HG03378 (cell line): ENCODE data around the gene VCL.
"Not testable (repeated sequence)": the region's sequence is repeated elsewhere in the genome, so short reads cannot be mapped to it uniquely, and the experiment has no call there.

Experiments used
- ATAC-seq: cut with Tn5 transposase; IDR thresholded peaks from one replicate; pipeline ENCODE4 v1.9.1; 2021; ENCODE audit warnings: mild to moderate bottlenecking, moderate library complexity; ENCODE audit not compliant: unreplicated experiment

Gene VCL

DNA sequence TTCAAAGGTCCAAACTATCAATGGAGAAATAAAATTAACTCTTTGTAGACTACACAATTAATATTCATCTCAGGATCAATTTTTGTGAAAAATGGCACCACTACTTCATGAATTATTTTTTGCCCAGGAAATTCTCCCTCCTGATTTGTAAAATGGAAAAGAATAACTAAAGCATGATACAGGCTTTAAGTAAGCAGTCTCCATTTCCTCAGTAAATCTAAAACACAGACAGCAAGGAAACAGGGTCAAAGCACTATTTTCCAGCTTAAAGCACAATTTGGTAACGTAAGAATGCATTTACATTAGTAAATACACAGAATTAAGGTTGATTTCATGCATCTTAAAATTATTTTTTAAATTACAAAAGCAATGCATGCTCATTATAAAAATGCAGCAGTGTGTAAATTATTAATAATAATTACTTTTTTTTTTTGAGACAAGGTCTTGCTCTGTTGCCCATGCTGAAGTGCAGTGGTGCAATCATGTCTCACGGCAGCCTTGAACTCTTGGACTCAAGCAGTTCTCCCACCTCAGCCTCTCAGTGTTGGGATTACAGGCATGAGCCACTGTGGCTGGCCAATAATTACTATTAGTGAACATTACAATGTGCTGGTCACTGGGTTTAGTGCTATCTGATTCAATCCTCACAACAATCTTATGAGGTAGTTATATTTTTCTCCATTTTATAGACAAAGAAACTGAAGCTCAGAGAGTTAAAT, 26.1 kb upstream of the VCL start:
- no peak for ATAC-seq

DNA sequence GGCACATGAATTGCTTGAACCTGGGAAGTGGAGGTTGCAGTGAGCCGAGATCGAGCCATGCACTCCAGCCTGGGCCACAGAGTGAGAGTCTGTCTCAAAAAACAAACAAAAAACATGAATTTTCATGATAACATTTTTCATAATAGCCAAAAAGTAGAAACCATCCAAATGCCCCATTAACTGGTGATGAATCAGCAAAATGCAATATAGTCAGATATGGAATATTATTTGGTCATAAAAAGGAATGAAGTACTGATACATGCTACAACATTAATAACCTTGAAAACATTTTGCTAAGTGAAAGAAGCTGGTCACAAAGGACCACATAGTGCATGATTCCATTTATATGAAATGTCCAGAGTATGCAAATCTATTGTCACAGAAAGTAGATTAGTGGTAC, 24.5 kb upstream of the VCL start:
- ATAC-seq: no peak

DNA sequence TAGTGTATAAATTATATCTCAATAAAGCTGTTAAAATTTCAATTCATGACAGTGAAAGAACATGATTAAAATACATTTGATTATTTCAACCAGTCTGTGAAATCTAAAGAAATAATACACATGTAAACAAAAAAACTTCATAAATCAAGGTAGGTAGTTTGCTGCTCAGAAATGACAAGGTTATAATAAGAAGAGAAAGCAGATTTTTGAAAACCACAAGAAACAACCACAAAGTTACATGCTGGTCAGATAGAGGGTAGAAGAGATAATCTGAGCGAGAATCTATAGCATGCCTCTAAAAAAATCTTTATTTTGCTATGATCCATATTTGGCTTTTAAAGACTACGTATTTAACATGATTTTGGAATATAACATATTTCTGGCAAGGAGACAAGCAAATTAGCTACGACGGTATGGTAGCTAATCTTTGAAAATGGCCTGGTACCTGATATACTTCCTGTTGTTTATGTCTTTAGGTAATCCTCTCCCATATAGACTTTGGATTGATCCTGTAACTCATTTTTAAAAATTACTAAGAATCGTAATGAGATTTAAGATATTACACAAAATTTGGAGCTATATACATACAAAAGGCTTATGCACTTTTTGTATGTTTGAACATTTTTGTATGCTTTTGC, 23.5 kb upstream of the VCL start:
- no peak for ATAC-seq

DNA sequence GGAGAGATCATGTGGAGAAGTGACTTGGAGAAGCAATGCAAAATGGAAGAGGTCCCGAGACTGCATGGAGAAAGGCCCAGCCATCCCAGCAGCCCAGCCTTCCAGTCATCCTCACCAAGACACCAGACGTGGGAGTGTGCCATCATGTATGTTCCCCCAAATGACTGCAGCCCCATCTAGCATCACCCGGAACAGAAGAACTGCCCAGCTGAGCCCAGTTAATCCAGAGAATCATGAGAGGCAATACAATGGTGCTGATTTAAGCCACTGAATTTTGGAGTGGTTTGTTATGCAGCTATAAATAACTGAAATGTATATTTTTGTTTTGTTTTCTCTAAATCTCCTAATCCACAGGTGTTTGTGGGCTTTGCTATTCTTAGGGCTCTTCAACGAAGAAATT, 22.5 kb upstream of the VCL start:
- no peak for ATAC-seq

DNA sequence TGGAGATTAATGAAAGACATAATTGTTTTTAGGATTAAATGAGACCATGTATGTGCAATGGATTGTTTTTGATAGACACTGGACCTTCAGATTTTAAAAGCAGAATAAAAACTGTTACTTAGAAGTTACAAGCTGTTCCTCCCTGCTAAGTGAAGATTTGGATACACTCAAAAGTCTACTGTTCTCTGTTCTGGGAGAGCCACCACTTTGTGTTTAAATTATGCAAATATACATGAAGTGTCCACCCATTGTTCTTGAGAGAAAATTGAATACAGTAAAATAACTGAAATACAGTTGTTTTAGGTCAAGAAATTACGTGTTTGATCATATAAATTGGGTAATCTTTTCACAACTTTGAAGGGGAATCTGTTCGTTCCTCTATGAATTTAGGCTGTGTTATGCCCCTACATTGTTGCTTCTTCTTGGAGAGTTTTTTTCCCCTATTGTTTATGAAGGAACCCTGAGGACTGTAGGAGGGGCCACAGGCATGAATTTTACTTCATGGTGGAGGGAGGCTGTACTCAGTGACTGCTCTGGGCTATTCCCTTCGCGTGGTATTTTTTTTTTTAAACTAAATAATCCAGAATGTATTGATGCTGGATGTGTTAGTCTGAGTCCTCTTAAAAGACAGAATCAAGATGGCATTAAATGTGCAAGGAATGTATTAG, 18.6 kb upstream of the VCL start:
- ATAC-seq: no peak

DNA sequence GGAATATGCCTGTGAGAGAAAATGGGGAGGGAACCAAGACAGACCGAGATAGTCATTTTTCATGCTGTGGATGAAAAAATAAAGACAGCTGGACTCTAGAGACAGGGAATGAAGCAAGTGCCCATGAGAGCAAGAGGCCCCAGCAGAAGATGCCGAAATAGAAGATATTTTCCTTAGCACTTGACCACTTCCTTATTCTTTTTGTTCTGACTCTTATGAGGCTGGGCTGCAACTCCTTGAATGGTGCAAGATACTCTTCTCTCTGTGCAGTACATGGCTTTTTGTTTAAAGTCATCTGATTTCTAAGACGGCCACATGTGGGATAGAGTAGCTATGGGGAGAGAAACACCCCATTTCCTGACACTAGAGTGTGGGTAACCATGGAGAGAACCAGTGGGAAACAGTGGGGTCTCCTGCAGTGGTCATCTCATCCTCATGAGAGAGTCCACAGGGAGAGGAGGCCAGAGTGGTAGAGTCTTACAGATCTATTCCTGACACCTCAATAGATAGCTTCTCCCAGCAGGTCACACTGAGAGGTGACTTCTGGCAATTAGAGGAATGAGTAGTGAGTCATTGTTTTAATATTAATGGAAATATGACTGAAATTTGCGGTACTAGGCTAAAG, 18.0 kb upstream of the VCL start:
- ATAC-seq: no peak

DNA sequence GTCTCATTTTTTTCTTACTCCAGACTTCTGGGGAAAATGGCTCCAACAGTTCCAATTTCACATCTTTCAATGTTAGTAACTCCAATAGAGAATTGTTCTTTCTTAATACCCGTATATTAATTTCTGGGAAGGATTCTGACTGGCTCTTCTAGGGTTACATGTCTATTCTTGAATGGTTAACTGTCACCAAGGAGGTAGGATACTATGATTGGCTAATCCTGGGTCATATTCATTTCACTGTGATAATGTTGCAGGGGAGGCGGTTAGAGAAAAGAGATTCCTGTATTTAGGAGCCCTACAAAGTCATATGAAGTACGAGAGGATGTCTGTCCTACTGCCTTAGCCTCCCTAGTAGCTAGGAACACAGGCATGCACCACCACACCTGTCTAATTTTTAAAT, 16.1 kb upstream of the VCL start:
- ATAC-seq: no peak

DNA sequence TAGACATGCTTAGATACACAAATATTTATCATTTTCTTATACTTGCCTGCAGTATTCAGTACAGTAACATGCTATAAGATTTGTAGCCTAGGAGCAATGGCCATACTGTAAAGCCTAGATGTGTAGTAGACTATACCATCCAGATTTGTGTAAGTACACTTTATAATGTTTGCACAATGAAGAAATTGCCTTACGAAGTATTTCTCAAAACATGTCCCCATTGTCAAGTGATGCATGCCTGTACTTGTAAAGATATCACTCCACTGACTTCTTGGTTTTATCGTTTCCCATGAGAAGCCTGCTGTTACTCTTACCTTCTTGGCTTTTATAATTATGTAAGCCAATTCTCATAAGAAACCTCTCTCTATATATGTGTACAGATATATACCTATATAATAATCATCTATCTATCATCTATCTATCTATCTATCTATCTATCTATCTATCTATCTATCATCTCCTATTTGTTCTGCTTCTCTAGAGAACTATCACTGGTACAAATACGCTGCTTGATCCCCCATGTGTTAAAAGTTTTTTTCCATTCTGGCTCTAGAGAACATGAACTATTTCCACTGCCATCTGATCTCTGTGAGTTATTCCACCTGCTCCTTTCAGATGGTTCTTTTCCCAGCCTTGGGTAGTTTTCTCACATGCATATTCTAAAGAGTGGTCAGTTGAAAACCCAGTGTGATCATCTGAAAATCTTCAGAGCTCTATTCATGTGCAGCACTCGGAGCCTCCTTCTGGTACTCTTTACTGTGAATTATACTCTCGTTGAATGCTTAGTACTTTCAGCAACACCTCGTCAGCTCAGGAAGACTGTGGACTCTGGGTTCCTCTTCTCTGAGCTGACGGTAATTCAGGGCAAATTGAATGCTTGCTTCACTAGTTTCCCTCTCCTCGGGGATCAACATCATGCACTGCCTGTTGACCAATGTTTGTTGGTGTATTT, 14.5 kb upstream of the VCL start:
- ATAC-seq: no peak

DNA sequence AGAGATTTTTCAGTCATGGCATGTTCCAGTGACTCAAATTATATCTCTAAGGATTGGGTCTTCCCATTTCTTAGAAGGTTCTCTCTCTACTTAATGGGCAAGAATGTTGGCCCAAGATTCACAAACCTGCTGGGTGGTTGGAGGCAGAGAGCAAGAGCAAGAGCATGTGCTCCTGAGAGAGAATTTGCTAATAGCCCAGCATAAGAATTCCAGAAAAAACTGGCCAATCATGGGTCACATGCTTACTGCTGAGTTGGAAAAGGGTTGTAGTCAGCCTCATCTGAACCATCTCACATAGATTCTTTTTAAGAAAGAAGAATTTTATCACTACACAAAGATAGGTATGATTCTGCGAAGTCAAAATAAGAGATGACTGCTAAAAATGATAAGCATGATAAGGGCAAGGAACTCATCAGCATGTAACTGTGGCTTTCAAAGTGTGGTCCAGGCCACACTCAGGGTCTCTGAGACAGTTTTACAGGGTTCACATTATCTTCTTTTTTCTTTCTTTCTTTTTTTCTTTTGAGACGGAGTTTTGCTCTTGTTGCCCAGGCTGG, 8.2 kb upstream of the VCL start:
- ATAC-seq: no peak

DNA sequence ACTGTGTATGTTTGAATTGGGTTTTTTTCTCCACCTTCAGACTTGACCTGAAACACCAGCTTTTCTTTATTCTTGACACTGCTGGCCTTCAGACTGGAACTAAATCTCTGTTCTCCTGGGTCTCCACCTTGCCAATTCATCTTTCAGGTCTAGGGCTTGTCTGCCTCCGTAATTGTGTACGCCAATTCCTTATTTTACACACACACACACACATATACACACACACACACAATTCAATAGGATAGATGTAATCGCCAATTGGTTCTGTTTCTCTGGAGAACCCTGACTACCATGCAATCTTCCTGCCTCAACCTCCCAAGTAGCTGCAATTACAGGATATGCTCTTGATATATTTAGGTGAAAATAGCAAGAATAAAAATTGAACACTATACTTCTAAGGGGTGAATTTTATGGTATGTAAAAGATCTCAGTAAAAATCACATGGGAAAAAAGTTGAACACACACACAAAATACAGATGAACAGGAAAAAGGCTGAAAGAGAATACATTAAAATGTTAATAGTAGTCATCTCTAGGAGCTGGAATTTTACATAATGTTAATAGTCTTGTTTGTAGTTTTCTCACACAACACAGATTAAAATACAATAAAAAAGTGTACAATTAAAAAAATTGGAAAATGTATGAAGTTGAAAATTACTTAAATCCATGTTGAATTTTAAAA, 6.6 kb upstream of the VCL start:
- no peak for ATAC-seq

DNA sequence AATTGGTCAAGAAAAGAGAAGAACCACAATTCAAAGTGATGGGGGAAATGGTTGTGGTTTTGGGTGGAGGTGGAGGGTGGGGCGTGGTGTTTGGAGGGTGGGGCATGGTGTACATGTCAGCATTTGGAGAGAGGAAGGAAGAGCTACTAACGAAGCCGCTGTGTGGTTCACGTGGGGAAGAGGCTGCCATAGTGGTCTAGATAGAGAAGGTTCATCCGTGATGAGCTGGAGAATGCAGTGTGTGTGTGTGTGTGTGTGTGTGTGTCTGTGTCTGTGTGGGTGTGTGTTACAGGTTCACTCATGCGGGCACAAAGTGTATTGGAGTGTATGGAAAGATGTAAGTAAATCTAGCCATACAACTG, 6.1 kb upstream of the VCL start:
- ATAC-seq: no peak

DNA sequence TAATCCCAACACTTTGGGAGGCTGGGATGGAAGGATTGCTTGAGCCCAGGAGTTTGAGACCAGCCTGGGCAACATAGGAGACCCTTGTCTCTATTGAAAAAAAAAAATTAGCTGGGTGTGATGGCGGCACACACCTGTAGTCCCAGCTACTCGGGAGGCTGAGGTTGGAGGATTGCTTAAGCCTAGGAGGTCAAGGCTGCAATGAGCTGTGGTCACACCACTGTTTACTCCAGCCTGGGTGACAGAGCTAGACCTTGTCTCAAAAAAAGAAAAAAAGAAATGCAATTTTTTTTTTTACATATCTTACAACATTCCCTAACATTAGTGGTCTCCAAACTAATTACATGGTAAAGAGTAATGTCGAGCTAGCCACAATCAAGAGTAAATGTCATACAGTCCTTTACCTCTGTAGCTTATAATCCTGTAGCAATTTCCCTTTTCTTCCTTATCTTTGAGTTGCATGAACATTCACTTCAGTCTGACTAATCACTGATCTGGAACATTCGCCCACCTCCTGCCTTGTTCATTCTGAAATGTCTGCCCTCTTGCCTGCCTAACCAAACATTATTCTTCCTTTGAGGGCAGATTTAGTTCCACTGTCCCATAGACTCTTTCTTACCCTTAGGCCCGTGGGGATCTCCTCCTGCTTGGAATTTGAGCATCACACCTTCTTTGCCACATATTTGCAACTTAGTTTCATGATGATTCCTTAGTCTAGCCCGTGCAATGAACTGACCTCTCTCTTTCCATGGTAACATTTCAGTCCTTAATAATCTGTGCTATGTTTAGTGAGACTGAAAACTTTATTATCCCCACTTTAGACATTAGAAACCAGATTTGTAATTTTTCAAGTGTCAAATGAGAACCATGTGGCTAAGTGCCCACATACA, 4.8 kb upstream of the VCL start:
- no peak for ATAC-seq

DNA sequence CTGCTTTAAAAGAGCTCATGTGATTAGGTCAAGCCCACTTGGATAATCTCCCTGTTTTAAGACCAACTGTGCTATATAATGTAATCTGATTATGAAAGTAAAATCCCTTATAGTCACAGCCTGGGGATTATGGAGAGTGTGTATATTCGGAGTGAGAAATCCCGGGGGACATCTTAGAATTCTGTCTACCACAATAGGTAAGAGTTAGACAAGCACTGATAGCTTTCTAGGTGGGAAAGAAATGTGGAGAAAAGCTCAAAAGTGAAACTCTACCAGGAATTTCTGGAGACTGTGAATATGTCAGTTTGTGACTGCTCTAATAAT, 2.9 kb upstream of the VCL start:
- ATAC-seq: no peak

DNA sequence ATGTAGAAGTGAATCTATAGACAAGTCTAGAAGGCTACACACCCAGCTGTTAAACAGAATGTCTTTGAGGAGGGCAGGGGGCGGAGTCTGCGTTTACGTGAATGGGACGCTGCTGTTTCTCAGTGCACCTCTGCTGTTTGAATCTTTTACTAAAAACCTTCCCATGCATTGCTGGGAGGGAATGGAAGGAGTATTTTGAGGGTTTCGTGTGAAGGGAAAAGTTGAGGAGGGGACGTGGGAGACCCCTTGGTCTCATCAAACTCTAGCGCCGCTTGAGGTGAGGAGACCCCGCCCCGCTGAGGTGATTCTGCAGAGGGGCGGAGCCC, 492 bp upstream of the VCL start:
- ATAC-seq: peak; percentile 66

DNA sequence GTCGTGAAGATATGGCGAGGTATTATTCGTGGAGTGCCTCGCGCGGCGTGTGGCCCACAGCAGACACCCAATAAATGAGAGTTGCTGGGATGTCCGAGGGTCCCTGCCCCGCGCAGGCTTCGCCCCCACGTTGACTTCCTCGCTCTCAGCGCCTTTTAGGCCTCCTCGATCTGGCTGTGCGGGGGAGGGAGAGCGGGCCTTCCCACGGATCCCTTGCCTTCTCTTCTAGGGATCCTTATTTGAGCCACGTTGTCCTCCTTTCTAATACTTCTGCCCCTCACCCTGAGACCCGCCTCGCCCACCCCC, 660 bp downstream of the VCL start:
- ATAC-seq: no peak

DNA sequence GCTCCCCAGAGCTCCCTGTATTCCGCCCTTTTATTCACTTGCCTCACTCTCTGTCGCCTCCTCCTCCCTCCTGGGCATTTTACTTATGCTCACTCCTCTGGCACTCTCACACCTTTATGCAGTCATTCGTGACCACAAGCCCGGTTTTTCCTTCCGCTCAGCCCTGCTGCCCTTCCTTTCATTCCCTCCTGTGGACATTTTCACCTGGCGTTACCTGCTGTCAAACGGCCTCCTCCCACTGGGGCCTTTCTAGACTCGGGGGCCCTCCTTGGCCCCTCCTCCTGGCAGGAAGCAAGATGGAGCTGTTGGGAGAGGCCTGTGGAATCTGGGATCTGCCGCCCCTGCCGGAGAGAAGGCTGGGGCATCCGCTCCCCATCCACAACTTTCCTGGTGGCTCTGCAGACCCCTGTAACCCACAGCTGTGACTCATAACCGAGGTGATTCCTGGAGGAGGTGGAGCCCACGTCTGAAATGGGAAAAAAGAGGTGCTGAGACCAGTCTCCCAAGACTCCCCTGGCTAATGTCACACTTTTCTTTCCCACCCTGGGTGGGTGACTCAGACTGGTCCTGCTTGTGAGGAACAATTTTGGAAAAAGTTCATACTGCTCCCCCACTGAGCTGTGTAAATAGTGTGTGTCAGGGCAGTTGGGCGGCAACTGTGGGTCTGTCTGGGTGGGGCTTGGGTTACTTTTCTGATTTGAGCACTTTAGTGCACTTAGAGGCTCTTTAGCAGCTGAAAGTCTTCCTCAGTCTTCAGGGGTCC, 1.2 kb downstream of the VCL start:
- no peak for ATAC-seq

DNA sequence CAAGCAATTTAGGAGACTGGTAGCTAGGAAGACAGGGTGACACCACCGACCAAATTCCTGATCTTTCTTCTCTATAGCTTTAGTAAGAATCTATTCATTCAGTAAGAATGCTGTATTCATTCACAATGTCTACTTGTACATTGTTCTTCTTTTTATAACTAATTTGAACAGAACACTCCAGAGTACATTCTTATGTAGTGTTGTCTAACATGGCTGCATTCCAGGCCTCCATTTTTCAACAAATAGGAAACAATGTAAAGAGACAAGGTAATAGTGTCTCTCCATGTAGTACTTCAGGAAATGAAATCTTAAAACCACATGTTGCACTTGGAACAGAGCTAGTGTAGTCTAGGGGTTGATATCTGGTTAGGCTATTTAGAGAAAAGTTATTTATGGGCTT, 1.8 kb downstream of the VCL start:
- ATAC-seq: no peak

DNA sequence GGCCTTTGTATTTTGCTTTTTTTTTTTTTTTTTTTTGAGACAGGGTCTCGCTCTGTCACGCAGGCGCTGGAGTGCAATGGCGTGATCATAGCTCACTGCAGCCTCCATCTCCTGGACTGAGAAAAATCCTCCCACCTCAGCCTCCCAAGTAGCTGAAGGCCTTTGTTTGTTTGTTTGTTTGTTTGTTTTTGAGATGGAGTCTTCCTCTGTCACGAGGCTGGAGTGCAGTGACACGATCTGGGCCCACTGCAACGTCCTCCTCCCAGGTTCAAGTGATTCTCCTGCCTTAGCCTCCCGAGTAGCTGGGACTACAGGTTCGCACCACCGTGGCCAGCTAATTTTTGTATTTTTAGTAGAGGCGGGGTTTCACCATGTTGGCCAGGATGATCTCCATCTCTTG, 2.3 kb downstream of the VCL start:
- ATAC-seq: not testable (repeated sequence)
